K562 (cell line): ENCODE results near the gene TMEM151A. TPM values are rescaled to one million over a fixed set of nuclear protein-coding genes. Genes with fewer than 3 reads are reported as not detected.
A peak's percentile ranks its signal among the peaks of the same experiment; 100 is the strongest.
"Not testable (repeated sequence)": the region's sequence is repeated elsewhere in the genome, so short reads cannot be mapped to it uniquely, and the experiment has no call there.

Experiments
- ATAC-seq: fragments of 200-7000 bp; cut with Tn5 transposase; 3 replicates; pipeline ENCODE4 v1.9.1; 2020; ENCODE audit warnings: moderate library complexity
- BruUV-seq: library from RNA; stranded (reverse); fragments of 400-500 nt; replicated peaks from 2 replicates; lab custom pipeline; 2021; lab: Mats Ljungman, UMichigan
- CTCF ChIA-PET: fragments of 300-600 bp; formaldehyde crosslinking; extraction: SDS; loops from one replicate; lab custom pipeline; 2021; ENCODE audit warnings: low intra/inter-chr PET ratio; lab: Yijun Ruan, JAX
- POLR2A ChIA-PET: fragments of 300-600, 350-650 bp; sonication (Branson Sonifier 250); formaldehyde crosslinking; extraction: SDS; loops from one replicate; lab custom pipeline; 2021; ENCODE audit warnings: antibody characterized with exemption, inconsistent platforms; lab: Yijun Ruan, JAX
- DNase-seq, 4 experiments: peaks; one replicate each; pipeline versions ENCODE4 v3.0.0 to v3.0.0-alpha.2; 2011 to 2018; ENCODE audit warnings: low spot score in 3 of 4, mixed read lengths in 3 of 4; ENCODE audit errors: extremely low read depth in 1 of 4
- FAIRE-seq: peaks from 2 replicates; lab custom pipeline; 2011; peaks lifted over from hg19 to GRCh38; lab: Jason Lieb, UNC
- H2AFZ ChIP-seq: 2 replicates; pipeline ENCODE4 v1.6.0; 2011; ENCODE audit warnings: low read depth, low read length, control low read depth, inconsistent platforms
- H3K27ac ChIP-seq: fragments of 200-600 bp; 3 replicates; pipeline ENCODE4 v1.8.0; 2011; ENCODE audit warnings: low read depth, mild to moderate bottlenecking, control low read depth, inconsistent platforms, low read length, moderate library complexity, mixed read lengths; ENCODE audit errors: extremely low read depth
- H3K27me3 ChIP-seq, 2 experiments: fragments of 300-600 bp in 1 of 2; 2 replicates in 1 of 2; 3 replicates in 1 of 2; pipeline versions ENCODE4 v1.6.0 to v1.8.0; 2011; ENCODE audit warnings: inconsistent platforms in 2 of 2, low read length in 2 of 2, mild to moderate bottlenecking in 1 of 2, mixed read lengths in 1 of 2, moderate library complexity in 1 of 2; ENCODE audit not compliant: control insufficient read depth in 2 of 2, insufficient read depth in 2 of 2
- H3K36me3 ChIP-seq: fragments of 300-600 bp; 3 replicates; pipeline ENCODE4 v1.8.0; 2011; ENCODE audit warnings: mild to moderate bottlenecking, low read length, inconsistent platforms; ENCODE audit not compliant: control insufficient read depth, insufficient read depth
- H3K4me1 ChIP-seq, 2 experiments: fragments of 200-600 bp in 1 of 2; replicated peaks in 1 of 2; 2 replicates in 1 of 2; 3 replicates in 1 of 2; pipeline versions ENCODE4 v1.5.1 to v1.8.0; 2011; ENCODE audit warnings: inconsistent platforms in 2 of 2, low read length in 2 of 2, mild to moderate bottlenecking in 1 of 2, mixed read lengths in 1 of 2, moderate library complexity in 1 of 2; ENCODE audit not compliant: control insufficient read depth in 2 of 2, insufficient read depth in 2 of 2
- H3K4me2 ChIP-seq: 2 replicates; pipeline ENCODE4 v1.6.1; 2011; ENCODE audit warnings: low read length, control low read depth, inconsistent platforms, mixed read lengths; ENCODE audit not compliant: insufficient read depth
- H3K4me3 ChIP-seq: fragments of 200-600 bp; sonication (generic), shearing (Covaris generic); 2 replicates; pipeline ENCODE4 v1.5.1; 2016; ENCODE audit warnings: control low read depth, inconsistent platforms
- H3K79me2 ChIP-seq: fragments of 200-600 bp; 3 replicates; pipeline ENCODE4 v1.8.0; 2011; ENCODE audit warnings: low read length, inconsistent platforms; ENCODE audit not compliant: control insufficient read depth, insufficient read depth
- H3K9ac ChIP-seq, 2 experiments: 2 replicates each; pipeline versions ENCODE4 v1.6.0 to v1.6.1; 2011; ENCODE audit warnings: low read depth in 2 of 2, low read length in 2 of 2, control low read depth in 1 of 2, inconsistent platforms in 1 of 2, mild to moderate bottlenecking in 1 of 2, mixed read lengths in 1 of 2; ENCODE audit not compliant: insufficient read depth in 1 of 2
- H3K9me1 ChIP-seq: one replicate; pipeline ENCODE4 v1.6.0; 2011; ENCODE audit warnings: inconsistent platforms, mild to moderate bottlenecking, low read length, moderate library complexity; ENCODE audit not compliant: control insufficient read depth, insufficient read depth
- H3K9me3 ChIP-seq: replicated peaks from 2 replicates; pipeline ENCODE4 v1.5.1; 2011; ENCODE audit warnings: low read depth, low read length, inconsistent platforms; ENCODE audit not compliant: control insufficient read depth, insufficient read depth
- H4K20me1 ChIP-seq: replicated peaks from 2 replicates; pipeline ENCODE4 v1.6.1; 2011; ENCODE audit warnings: low read length, inconsistent platforms, mixed read lengths; ENCODE audit not compliant: control insufficient read depth, insufficient read depth
- CBX1 ChIP-seq: sonication (generic); IDR thresholded peaks from 2 replicates; pipeline ENCODE4 v1.6.1; 2016; ENCODE audit warnings: antibody characterized with exemption, low read depth, mild to moderate bottlenecking
- CCNT2 ChIP-seq: IDR thresholded peaks from 2 replicates; pipeline ENCODE4 v1.6.1; 2011; ENCODE audit warnings: borderline replicate concordance, low read depth, mild to moderate bottlenecking, moderate library complexity, mixed read lengths, low read length; ENCODE audit not compliant: insufficient read length; ENCODE audit errors: extremely low read depth
- CXXC5 ChIP-seq: fragments of 250-450 bp; sonication (Bioruptor Pico); IDR thresholded peaks from 2 replicates; pipeline ENCODE4 v1.8.0; 2022; ENCODE audit warnings: inconsistent platforms, mild to moderate bottlenecking, moderate library complexity
- GATAD2B ChIP-seq: fragments of 450-650 bp; IDR thresholded peaks from 2 replicates; pipeline ENCODE4 v1.6.1; 2017; ENCODE audit warnings: mild to moderate bottlenecking, borderline replicate concordance
- L3MBTL2 ChIP-seq: fragments of 450-650 bp; IDR thresholded peaks from 2 replicates; pipeline ENCODE4 v1.6.1; 2016; ENCODE audit warnings: mild to moderate bottlenecking, moderate library complexity
- SMAD3 ChIP-seq: fragments of 450-650 bp; formaldehyde crosslinking; conservative IDR thresholded peaks from 2 replicates; pipeline ENCODE4 v1.4.0; 2020; ENCODE audit warnings: mild to moderate bottlenecking
- SUPT5H ChIP-seq: fragments of 450-650 bp; IDR thresholded peaks from 2 replicates; pipeline ENCODE4 v1.6.1; 2016
- TAF1 ChIP-seq: IDR thresholded peaks from 2 replicates; pipeline ENCODE4 v1.6.1; 2011; ENCODE audit warnings: mild to moderate bottlenecking, low read length, moderate library complexity; ENCODE audit not compliant: insufficient read depth, control insufficient read depth, severe bottlenecking; ENCODE audit errors: extremely low read depth
- WGBS: fragments of 100-300 bp; shearing (Covaris generic); methylation state at CpG from one replicate; pipeline ENCODE4 v1.1.6; 2016; ENCODE audit warnings: low coverage, mixed read lengths; ENCODE audit not compliant: insufficient coverage; ENCODE audit errors: missing lambda C conversion rate; 5-methylcytosine and 5-hydroxymethylcytosine counted together
- in situ Hi-C: fragments of 300-500 bp; cut with MboI; formaldehyde crosslinking; loops from 4 replicates; pipeline ENCODE4 v1.15.0; 2018; ENCODE audit warnings: inconsistent platforms, mixed read lengths
- intact Hi-C: fragments of 100-400 bp; cut with micrococcal nuclease; formaldehyde crosslinking; loops from 2 replicates; pipeline ENCODE4 v1.14.2; 2022
- polyA plus RNA-seq, 8 experiments: library from polyadenylated mRNA; depleted of rRNA in 4 of 8; stranded (reverse) in 5 of 8; unstranded in 3 of 8; fragments of >200 nt; fragmentation: Nextera tagmentation in 2 of 8; fragmentation: Illumina TruSeq in 1 of 8; extraction: Ambion mirVana in 2 of 8; extraction: Trizol in 1 of 8; gene quantifications; 2 replicates each; pipeline versions ENCODE4 v1.2.1 to v1.2.3, GENCODE V29; 2011 to 2014; ENCODE audit warnings: inconsistent platforms in 1 of 8, missing spikeins in 1 of 8
- total RNA-seq, 7 experiments: library from RNA; depleted of rRNA in 6 of 7; stranded (reverse); fragments of >200 nt in 6 of 7; fragmentation: Illumina TruSeq in 2 of 7; extraction: Trizol in 2 of 7; gene quantifications; 2 replicates each; pipeline versions ENCODE4 v1.2.1 to v1.2.3, GENCODE V29; 2011 to 2021; ENCODE audit warnings: low replicate concordance in 1 of 7
- TF ChIP-seq, protein P1 (sequence below), 2 experiments: IDR thresholded peaks; 2 replicates each; pipeline ENCODE4 v1.6.1; 2011; ENCODE audit warnings: borderline replicate concordance in 1 of 2, control low read depth in 1 of 2, low read depth in 1 of 2, low read length in 1 of 2, mild to moderate bottlenecking in 1 of 2, mixed read lengths in 1 of 2, moderate library complexity in 1 of 2; ENCODE audit not compliant: insufficient read depth in 1 of 2, insufficient read length in 1 of 2, poor library complexity in 1 of 2, severe bottlenecking in 1 of 2; ENCODE audit errors: extremely low read depth in 1 of 2

The TMEM151A gene
- total and polyA plus RNA-seq, 9 of the 15 experiments (the other 6 are each of a cell fraction or from before 2014, with no cell fraction given) = not detected

DNA sequence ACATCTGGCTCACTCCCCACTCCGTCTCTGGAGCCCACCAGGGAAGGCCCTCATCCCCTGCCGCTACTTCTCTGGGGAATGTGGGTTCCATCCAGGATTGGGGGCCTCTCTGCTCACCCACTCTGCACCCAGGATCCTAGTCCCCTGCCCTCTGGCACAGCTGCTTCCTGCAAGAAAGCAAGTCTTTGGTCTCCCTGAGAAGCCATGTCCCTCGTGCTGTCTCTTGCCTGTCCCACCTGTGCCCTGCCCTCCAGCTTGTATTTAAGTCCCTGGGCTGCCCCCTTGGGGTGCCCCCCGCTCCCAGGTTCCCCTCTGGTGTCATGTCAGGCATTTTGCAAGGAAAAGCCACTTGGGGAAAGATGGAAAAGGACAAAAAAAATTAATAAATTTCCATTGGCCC lies 14.6 kb upstream of the TMEM151A start:
- FAIRE-seq, intact Hi-C loops, in situ Hi-C loops, H4K20me1 ChIP-seq, H3K9me1 ChIP-seq, H3K9ac ChIP-seq, H3K4me3 ChIP-seq, H3K79me2 ChIP-seq, H3K27ac ChIP-seq, H3K27me3 ChIP-seq, DNase-seq, H2AFZ ChIP-seq, H3K4me2 ChIP-seq, CTCF ChIA-PET, H3K9me3 ChIP-seq: not testable (repeated sequence)
- Histone ChIP-seq H3K4me1 (peaks cover 0 to 18% of the 10 kb centered on the region in 2 experiments; a peak in 2 of 5 replicates), H3K36me3 (peaks cover 43% of the 10 kb centered on the region)
- TSS peak; percentile 39 for BruUV-seq
- WGBS = 66% methylated on average over 4 of the region's 4 CpGs
- peak; percentile 3; the same call in 1 of the 3 replicates for ATAC-seq
- POLR2A ChIA-PET = interaction anchor here (0.7 to 1.5 kb wide), 3 partner anchors 9 to 197 kb away, joined by 3 to 5 read pairs (median 3); partner anchors contain the start of gene YIF1A

DNA sequence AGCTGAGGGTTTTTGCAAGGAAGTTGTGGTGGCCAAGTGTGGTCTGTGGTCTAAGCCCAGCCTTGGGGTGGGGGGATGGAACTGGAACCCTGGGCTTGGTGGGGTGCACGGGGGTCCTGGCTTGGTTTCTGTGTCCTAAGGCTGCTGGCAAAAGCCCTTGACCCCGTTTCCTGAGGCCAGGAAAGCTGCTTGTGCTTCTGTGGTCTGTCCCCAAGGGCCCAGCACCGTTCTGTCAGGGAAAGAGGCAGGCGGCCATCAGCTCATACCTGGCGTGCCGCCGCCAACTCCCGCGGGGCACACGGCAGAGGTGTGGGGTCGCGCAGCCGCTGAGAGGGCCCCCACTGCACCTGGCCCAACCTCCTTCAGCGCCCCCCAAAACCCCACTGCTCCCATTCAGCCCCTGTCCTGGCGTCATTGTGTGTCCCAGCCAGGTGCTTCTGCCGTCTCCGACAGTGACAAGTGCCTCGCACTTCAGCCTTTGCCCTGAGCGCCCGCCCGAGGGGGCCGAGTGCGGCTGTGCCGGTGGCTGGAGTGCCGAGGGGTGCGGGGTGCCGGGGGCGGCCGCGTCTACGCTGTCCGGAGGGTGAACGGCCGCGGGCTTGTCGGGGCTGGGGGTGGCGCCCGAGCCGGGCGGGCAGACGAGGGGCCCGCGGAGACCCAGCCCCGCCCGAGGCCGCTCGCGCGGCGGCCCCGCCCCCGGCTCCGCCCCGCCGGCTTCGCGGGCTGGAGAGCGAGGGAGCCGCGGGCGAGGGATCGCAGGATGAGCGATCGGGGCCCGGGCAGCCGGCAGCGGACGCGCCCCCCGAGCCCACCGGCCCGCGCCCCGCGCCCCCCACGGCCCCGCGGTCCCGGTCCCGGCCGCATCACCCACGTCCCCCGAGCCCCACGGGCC lies 14.0 kb upstream of the TMEM151A start, which contains the start of gene CNIH2:
TSS of gene CNIH2 (plus strand) at position 705 of the 892 bp plus-strand sequence. CDS start 282 bp downstream, outside the sequence.
- WGBS = 36% methylated on average over 15 of the region's 84 CpGs
- no TSS peak for BruUV-seq
- TF ChIP-seq L3MBTL2 (peak; percentile 42; the same call in 1 of the 2 replicates), TAF1 (no peak), GATAD2B (0 out of 2 replicates have a peak, but pooled peaks have one; percentile 33), CXXC5 (CRISPR knock-in tag) (peak; percentile 60), SMAD3 (CRISPR knock-in tag) (no peak), CCNT2 (peak; percentile 59), CBX1 (0 out of 2 replicates have a peak, but pooled peaks have one; percentile 32), SUPT5H (peak; percentile 46)
- TF ChIP-seq, protein P1, sequence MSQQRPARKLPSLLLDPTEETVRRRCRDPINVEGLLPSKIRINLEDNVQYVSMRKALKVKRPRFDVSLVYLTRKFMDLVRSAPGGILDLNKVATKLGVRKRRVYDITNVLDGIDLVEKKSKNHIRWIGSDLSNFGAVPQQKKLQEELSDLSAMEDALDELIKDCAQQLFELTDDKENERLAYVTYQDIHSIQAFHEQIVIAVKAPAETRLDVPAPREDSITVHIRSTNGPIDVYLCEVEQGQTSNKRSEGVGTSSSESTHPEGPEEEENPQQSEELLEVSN (IDR thresholded peaks at IDR 0.05; ENCODE audit: borderline replicate concordance in 1 of 2, extremely low read depth in 1 of 2, insufficient read depth in 1 of 2, insufficient read length in 1 of 2, low read depth in 1 of 2, low read length in 1 of 2, poor library complexity in 1 of 2, severe bottlenecking in 1 of 2) = peak in 1 of 2 experiments; percentile 65

More for the DNA sequence above, 14.0 kb upstream of the TMEM151A start, which contains the start of gene CNIH2:
- Histone ChIP-seq H2AFZ (no peak within 1 kb of the TSS), H3K9me3 (no peaks in the 10 kb centered on the region), H3K27me3 (no peaks in the 10 kb centered on the region), H3K79me2 (no peaks in the 10 kb centered on the region), H3K36me3 (peaks cover 37% of the 10 kb centered on the region), H3K9ac (peak within 1 kb of the TSS in 1 of 2 experiments; percentile 75; a peak in 2 of 4 replicates), H3K4me2 (no peak within 1 kb of the TSS), H3K9me1 (no peaks in the 10 kb centered on the region), H3K4me1 (peaks cover 2 to 23% of the 10 kb centered on the region in 2 experiments; a peak in 3 of 5 replicates), H3K4me3 (no peak within 1 kb of the TSS), H3K27ac (peak within 1 kb of the TSS; percentile 33; the same call in 1 of the 3 replicates), H4K20me1 (peaks cover 13% of the 10 kb centered on the region)
- DNase-seq (peak; percentile 47 to 80 (median 78)), ATAC-seq (peak; percentile 64), FAIRE-seq (no peak)
- ChIA-PET POLR2A (interaction anchor here (0.7 to 1.5 kb wide), 3 partner anchors 10 to 196 kb away, joined by 3 to 5 read pairs (median 3); partner anchors contain the start of gene YIF1A), CTCF (no interaction called here)
- in situ Hi-C loops (no loop called here), intact Hi-C loops (no loop called here)
